ENCODE measurements around the gene ADGRG6.
A peak's percentile ranks its signal among the peaks of the same experiment; 100 is the strongest.

ADGRG6 gene

GRCh38 chr6:142321451-142321850, 19.6 kb downstream of the ADGRG6 start:
- DNase-seq (ENCODE audit: low read depth, low spot score): no peak

GRCh38 chr6:142322066-142322465, 20.3 kb downstream of the ADGRG6 start:
- DNase-seq (ENCODE audit: low read depth, low spot score): peak; percentile 76

- DNase-seq (ENCODE audit: low read depth, low spot score): no peak
Observed at GRCh38 chr6:142322504-142323198, 20.8 kb downstream of the ADGRG6 start.

GRCh38 chr6:142323377-142323776, 21.6 kb downstream of the ADGRG6 start:
- DNase-seq (ENCODE audit: low read depth, low spot score): no peak

GRCh38 chr6:142324111-142324510, 22.3 kb downstream of the ADGRG6 start:
- no peak for DNase-seq (ENCODE audit: low read depth, low spot score)

GRCh38 chr6:142325111-142325510, 23.3 kb downstream of the ADGRG6 start:
- DNase-seq (ENCODE audit: low read depth, low spot score): no peak

GRCh38 chr6:142326540-142326939, 24.7 kb downstream of the ADGRG6 start:
- no peak for DNase-seq (ENCODE audit: low read depth, low spot score)

GRCh38 chr6:142328070-142328469, 26.3 kb downstream of the ADGRG6 start:
- no peak for DNase-seq (ENCODE audit: low read depth, low spot score)

- DNase-seq (ENCODE audit: low read depth, low spot score): no peak
Observed at GRCh38 chr6:142329486-142330113, 27.8 kb downstream of the ADGRG6 start.

- DNase-seq (ENCODE audit: low read depth, low spot score): peak; percentile 34
Observed at GRCh38 chr6:142331075-142331551, 29.3 kb downstream of the ADGRG6 start.

- DNase-seq (ENCODE audit: low read depth, low spot score): peak; percentile 14
Observed at GRCh38 chr6:142331601-142332000, 29.8 kb downstream of the ADGRG6 start.

GRCh38 chr6:142332393-142333098, 30.7 kb downstream of the ADGRG6 start:
- no peak for DNase-seq (ENCODE audit: low read depth, low spot score)

GRCh38 chr6:142333431-142333830, 31.6 kb downstream of the ADGRG6 start:
- DNase-seq (ENCODE audit: low read depth, low spot score): no peak

GRCh38 chr6:142334294-142334693, 32.5 kb downstream of the ADGRG6 start:
- DNase-seq (ENCODE audit: low read depth, low spot score): no peak

GRCh38 chr6:142335415-142335814, 33.6 kb downstream of the ADGRG6 start:
- DNase-seq (ENCODE audit: low read depth, low spot score): no peak

GRCh38 chr6:142336183-142336582, 34.4 kb downstream of the ADGRG6 start:
- DNase-seq (ENCODE audit: low read depth, low spot score): no peak

- no peak for DNase-seq (ENCODE audit: low read depth, low spot score)
Observed at GRCh38 chr6:142336787-142337186, 35.0 kb downstream of the ADGRG6 start.

- no peak for DNase-seq (ENCODE audit: low read depth, low spot score)
Observed at GRCh38 chr6:142339113-142339512, 37.3 kb downstream of the ADGRG6 start.

GRCh38 chr6:142339968-142340658, 38.3 kb downstream of the ADGRG6 start:
- no peak for DNase-seq (ENCODE audit: low read depth, low spot score)

GRCh38 chr6:142341855-142342330, 40.1 kb downstream of the ADGRG6 start:
- no peak for DNase-seq (ENCODE audit: low read depth, low spot score)

- DNase-seq (ENCODE audit: low read depth, low spot score): no peak
Observed at GRCh38 chr6:142342986-142343385, 41.2 kb downstream of the ADGRG6 start.

GRCh38 chr6:142343938-142344337, 42.1 kb downstream of the ADGRG6 start:
- DNase-seq (ENCODE audit: low read depth, low spot score): no peak
